IMR-90 (cell line): Measurements from ENCODE around the gene CADM2. TPM values are rescaled to one million over a fixed set of nuclear protein-coding genes. Genes with fewer than 3 reads are reported as not detected.

Experiments
- ATAC-seq: fragments of 200-7000 bp; cut with Tn5 transposase; 2 replicates; pipeline ENCODE4 v1.9.1; 2020; ENCODE audit warnings: low read depth, mild to moderate bottlenecking, moderate library complexity
- BruUV-seq: library from RNA; stranded (reverse); fragments of 400-500 nt; replicated peaks from 2 replicates; lab custom pipeline; 2021; lab: Mats Ljungman, UMichigan
- CTCF ChIA-PET: fragments of 300-600 bp; formaldehyde crosslinking; extraction: SDS; loops from one replicate; lab custom pipeline; 2021; ENCODE audit warnings: antibody characterized with exemption; lab: Yijun Ruan, JAX
- POLR2A ChIA-PET: fragments of 300-600 bp; sonication (Branson Sonifier 250); formaldehyde crosslinking; loops from one replicate; lab custom pipeline; 2022; ENCODE audit warnings: antibody characterized with exemption; ENCODE audit not compliant: unreplicated experiment; lab: Charles Lee
- DNase-seq: peaks from one replicate; pipeline ENCODE4 v3.0.0; 2013
- H2AFZ ChIP-seq: replicated peaks from 2 replicates; pipeline ENCODE3; 2013; ENCODE audit warnings: low read length, mild to moderate bottlenecking; ENCODE audit not compliant: poor library complexity
- H2AK5ac ChIP-seq: 2 replicates; pipeline ENCODE4 v1.6.1; 2013; ENCODE audit warnings: low read depth, low read length, inconsistent platforms
- H2AK9ac ChIP-seq: replicated peaks from 2 replicates; pipeline ENCODE3; 2013; ENCODE audit warnings: mild to moderate bottlenecking, low read depth, low read length, moderate library complexity; ENCODE audit not compliant: poor library complexity
- H2BK120ac ChIP-seq: 2 replicates; pipeline ENCODE4 v1.6.1; 2013; ENCODE audit warnings: low read depth, low read length, inconsistent platforms
- H2BK15ac ChIP-seq: 3 replicates; pipeline ENCODE4 v1.6.1; 2013; ENCODE audit warnings: low read depth, low read length, inconsistent platforms
- H2BK20ac ChIP-seq: 2 replicates; pipeline ENCODE4 v1.6.1; 2013; ENCODE audit warnings: low read depth, mild to moderate bottlenecking, inconsistent platforms, low read length, moderate library complexity
- H2BK5ac ChIP-seq: 2 replicates; pipeline ENCODE4 v1.6.1; 2013; ENCODE audit warnings: mild to moderate bottlenecking, low read depth, low read length, inconsistent platforms; ENCODE audit not compliant: poor library complexity, severe bottlenecking
- H3K14ac ChIP-seq: replicated peaks from 2 replicates; pipeline ENCODE4 v1.6.1; 2013; ENCODE audit warnings: low read depth, low read length, inconsistent platforms
- H3K18ac ChIP-seq: 2 replicates; pipeline ENCODE4 v1.6.1; 2013; ENCODE audit warnings: low read depth, low read length, control low read depth
- H3K23ac ChIP-seq: 2 replicates; pipeline ENCODE4 v1.6.1; 2013; ENCODE audit warnings: low read depth, low read length, inconsistent platforms
- H3K27ac ChIP-seq: 2 replicates; pipeline ENCODE4 v1.5.1; 2013; ENCODE audit warnings: mild to moderate bottlenecking, control low read depth, low read length; ENCODE audit not compliant: insufficient read depth
- H3K27me3 ChIP-seq: 2 replicates; pipeline ENCODE4 v1.6.1; 2013; ENCODE audit warnings: low read length; ENCODE audit not compliant: control insufficient read depth, insufficient read depth
- H3K36me3 ChIP-seq: 2 replicates; pipeline ENCODE4 v1.6.1; 2013; ENCODE audit warnings: low read length, mixed read lengths; ENCODE audit not compliant: control insufficient read depth, insufficient read depth
- H3K4ac ChIP-seq: 2 replicates; pipeline ENCODE4 v1.6.1; 2013; ENCODE audit warnings: low read depth, low read length, inconsistent platforms
- H3K4me1 ChIP-seq: 2 replicates; pipeline ENCODE4 v1.6.1; 2013; ENCODE audit warnings: low read length, mixed read lengths; ENCODE audit not compliant: control insufficient read depth, insufficient read depth
- H3K4me2 ChIP-seq: 2 replicates; pipeline ENCODE4 v1.6.1; 2013; ENCODE audit warnings: low read depth, mild to moderate bottlenecking, control low read depth, low read length, moderate library complexity
- H3K4me3 ChIP-seq: 2 replicates; pipeline ENCODE4 v1.5.1; 2013; ENCODE audit warnings: low read depth, mild to moderate bottlenecking, control low read depth, low read length, moderate library complexity; ENCODE audit not compliant: insufficient read depth
- H3K56ac ChIP-seq: 2 replicates; pipeline ENCODE4 v1.6.1; 2013; ENCODE audit warnings: low read length, inconsistent platforms; ENCODE audit not compliant: insufficient read depth; ENCODE audit errors: extremely low read depth
- H3K79me1 ChIP-seq, 2 experiments: 2 replicates each; pipeline ENCODE4 v1.6.1; 2013; ENCODE audit warnings: low read length in 2 of 2, inconsistent platforms in 1 of 2, low read depth in 1 of 2
- H3K9ac ChIP-seq: 2 replicates; pipeline ENCODE4 v1.6.1; 2013; ENCODE audit warnings: low read depth, low read length, control low read depth
- H3K9me1 ChIP-seq: 2 replicates; pipeline ENCODE4 v1.6.1; 2013; ENCODE audit warnings: low read length, inconsistent platforms; ENCODE audit not compliant: insufficient read depth
- H3K9me3 ChIP-seq: 2 replicates; pipeline ENCODE4 v1.6.1; 2013; ENCODE audit warnings: low read length; ENCODE audit not compliant: control insufficient read depth, insufficient read depth
- H4K20me1 ChIP-seq: 2 replicates; pipeline ENCODE4 v1.6.1; 2013; ENCODE audit warnings: low read length, inconsistent platforms; ENCODE audit not compliant: insufficient read depth
- H4K5ac ChIP-seq: 2 replicates; pipeline ENCODE4 v1.6.1; 2013; ENCODE audit warnings: mild to moderate bottlenecking, low read depth, low read length, control low read depth
- H4K8ac ChIP-seq, 2 experiments: 2 replicates each; pipeline ENCODE4 v1.6.1; 2013; ENCODE audit warnings: low read depth in 2 of 2, low read length in 2 of 2, control low read depth in 1 of 2, inconsistent platforms in 1 of 2
- H4K91ac ChIP-seq: 2 replicates; pipeline ENCODE4 v1.6.1; 2013; ENCODE audit warnings: low read depth, low read length, inconsistent platforms; ENCODE audit not compliant: insufficient read depth
- BHLHE40 ChIP-seq: fragments of 150-350 bp; IDR thresholded peaks from 2 replicates; pipeline ENCODE4 v1.6.1; 2016; ENCODE audit warnings: mild to moderate bottlenecking, low read depth, low read length
- CEBPB ChIP-seq: IDR thresholded peaks from 2 replicates; pipeline ENCODE4 v1.6.1; 2012; ENCODE audit warnings: low read depth, low read length, improper control_type of control experiment
- CHD1 ChIP-seq: IDR thresholded peaks from 2 replicates; pipeline ENCODE4 v1.6.1; 2012; ENCODE audit warnings: low read depth, low read length, improper control_type of control experiment
- FOS ChIP-seq: fragments of 150-350 bp; IDR thresholded peaks from 2 replicates; pipeline ENCODE4 v1.6.1; 2016; ENCODE audit warnings: low read depth, low read length
- MAFK ChIP-seq: IDR thresholded peaks from 2 replicates; pipeline ENCODE4 v1.6.1; 2012; ENCODE audit warnings: low read depth, low read length, improper control_type of control experiment
- MAZ ChIP-seq: IDR thresholded peaks from 2 replicates; pipeline ENCODE4 v1.6.1; 2012; ENCODE audit warnings: low read depth, mild to moderate bottlenecking, low read length, improper control_type of control experiment, moderate library complexity, borderline replicate concordance
- MXI1 ChIP-seq: IDR thresholded peaks from 2 replicates; pipeline ENCODE4 v1.6.1; 2012; ENCODE audit warnings: low read depth, mild to moderate bottlenecking, low read length, moderate library complexity, borderline replicate concordance
- NFE2L2 ChIP-seq: fragments of 150-350 bp; IDR thresholded peaks from 2 replicates; pipeline ENCODE4 v1.6.1; 2016; ENCODE audit warnings: low read depth, mild to moderate bottlenecking, low read length
- POLR2A ChIP-seq: IDR thresholded peaks from 2 replicates; pipeline ENCODE4 v1.6.1; 2012; ENCODE audit warnings: mild to moderate bottlenecking, low read depth, low read length
- RAD21 ChIP-seq: IDR thresholded peaks from 2 replicates; pipeline ENCODE4 v1.6.1; 2012; ENCODE audit warnings: low read length, improper control_type of control experiment
- RCOR1 ChIP-seq: IDR thresholded peaks from 2 replicates; pipeline ENCODE4 v1.6.1; 2012; ENCODE audit warnings: mild to moderate bottlenecking, low read length, improper control_type of control experiment; ENCODE audit not compliant: insufficient replicate concordance
- RFX5 ChIP-seq: IDR thresholded peaks from 2 replicates; pipeline ENCODE4 v1.8.0; 2012; ENCODE audit warnings: low read depth, mild to moderate bottlenecking, low read length, moderate library complexity
- SMC3 ChIP-seq: fragments of 150-350 bp; IDR thresholded peaks from 2 replicates; pipeline ENCODE4 v1.6.1; 2016; ENCODE audit warnings: low read depth, mild to moderate bottlenecking, antibody characterized with exemption, low read length, moderate library complexity
- WGBS, 2 experiments: methylation state at CpG; one replicate each; pipeline versions ENCODE4 v1.1.5 to v1.1.7; 2013; ENCODE audit warnings: missing lambda C conversion rate in 2 of 2; ENCODE audit not compliant: insufficient read length in 1 of 2; ENCODE audit errors: extremely low coverage in 2 of 2; 5-methylcytosine and 5-hydroxymethylcytosine counted together
- dilution Hi-C: fragments of 300-500 bp; cut with HindIII; formaldehyde crosslinking; loops from one replicate; pipeline ENCODE4 v1.14.3; 2018; ENCODE audit warnings: low sequenced_read_pairs; ENCODE audit not compliant: unreplicated experiment
- in situ Hi-C: fragments of 300-500 bp; cut with MboI; formaldehyde crosslinking; loops from 3 replicates; pipeline ENCODE4 v1.14.3; 2019; ENCODE audit warnings: low sequenced_read_pairs, inconsistent platforms, mixed read lengths
- intact Hi-C: fragments of 100-400 bp; cut with micrococcal nuclease; formaldehyde crosslinking; loops from 2 replicates; pipeline ENCODE4 v1.10.0; 2022
- polyA plus RNA-seq, 3 experiments: library from polyadenylated mRNA; depleted of rRNA; stranded (reverse); fragments of >200 nt; gene quantifications; 2 replicates each; pipeline ENCODE4 v1.2.3, GENCODE V29; 2012; ENCODE audit warnings: low replicate concordance in 1 of 3
- total RNA-seq: library from RNA; depleted of rRNA; stranded (reverse); fragments of >200 nt; gene quantifications from 2 replicates; pipeline ENCODE4 v1.2.3, GENCODE V29; 2012
- TF ChIP-seq, protein P1 (sequence below): fragments of 150-350 bp; IDR thresholded peaks from 2 replicates; pipeline ENCODE4 v1.6.1; 2016; ENCODE audit warnings: low read depth, mild to moderate bottlenecking, low read length, moderate library complexity, borderline replicate concordance
- TF ChIP-seq, protein P2 (sequence below): conservative IDR thresholded peaks from 2 replicates; pipeline ENCODE4 v1.5.1; 2012; ENCODE audit warnings: mild to moderate bottlenecking, low read depth, low read length, improper control_type of control experiment

The CADM2 gene
- total and polyA plus RNA-seq, 2 of the 4 experiments (the other 2 are of a cell fraction) = not detected

GRCh38 chr3:85167576-85167975, 208.8 kb downstream of the CADM2 start:
- Histone ChIP-seq H3K79me1 (no peaks in the 10 kb centered on the region), H2BK5ac (no peak overlapping the region), H4K8ac (no peak overlapping the region), H3K23ac (no peak overlapping the region), H4K91ac (no peak overlapping the region), H3K4ac (no peak overlapping the region), H3K4me1 (no peaks in the 10 kb centered on the region), H4K20me1 (no peaks in the 10 kb centered on the region), H2AK9ac (no peak overlapping the region), H4K5ac (no peak overlapping the region), H2BK20ac (no peak overlapping the region), H3K4me2 (no peak overlapping the region), H2BK15ac (no peak overlapping the region), H2AFZ (no peak overlapping the region), H3K27me3 (no peaks in the 10 kb centered on the region), H3K4me3 (no peak overlapping the region), H2BK120ac (no peak overlapping the region), H3K56ac (no peak overlapping the region), H3K36me3 (no peaks in the 10 kb centered on the region), H3K18ac (no peak overlapping the region), H3K9me1 (no peaks in the 10 kb centered on the region), H2AK5ac (no peak overlapping the region), H3K9me3 (no peaks in the 10 kb centered on the region), H3K14ac (no peak overlapping the region), H3K27ac (no peak overlapping the region), H3K9ac (no peak overlapping the region)
- ChIA-PET POLR2A (no interaction called here), CTCF (interaction anchor here (0.7 kb wide), 1 partner anchor 21 kb away, joined by 3 read pairs; no protein-coding TSS in a partner anchor)
- in situ Hi-C loops (no loop called here), dilution Hi-C loops (no loop called here), intact Hi-C loops (no loop called here)
- DNase-seq = no peak
- 100% methylated on average over 1 of the region's 1 CpG; no CpG with 5 or more reads in 1 of the 2 experiments for WGBS, 2 experiments
- TF ChIP-seq CHD1 = no peak
- no peak for TF ChIP-seq MXI1
- no peak for TF ChIP-seq CEBPB
- no peak for TF ChIP-seq NFE2L2
- TF ChIP-seq FOS = no peak
- TF ChIP-seq MAZ = no peak
- TF ChIP-seq, protein P1, sequence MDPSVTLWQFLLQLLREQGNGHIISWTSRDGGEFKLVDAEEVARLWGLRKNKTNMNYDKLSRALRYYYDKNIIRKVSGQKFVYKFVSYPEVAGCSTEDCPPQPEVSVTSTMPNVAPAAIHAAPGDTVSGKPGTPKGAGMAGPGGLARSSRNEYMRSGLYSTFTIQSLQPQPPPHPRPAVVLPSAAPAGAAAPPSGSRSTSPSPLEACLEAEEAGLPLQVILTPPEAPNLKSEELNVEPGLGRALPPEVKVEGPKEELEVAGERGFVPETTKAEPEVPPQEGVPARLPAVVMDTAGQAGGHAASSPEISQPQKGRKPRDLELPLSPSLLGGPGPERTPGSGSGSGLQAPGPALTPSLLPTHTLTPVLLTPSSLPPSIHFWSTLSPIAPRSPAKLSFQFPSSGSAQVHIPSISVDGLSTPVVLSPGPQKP = no peak
- TF ChIP-seq BHLHE40 = no peak
- no peak for TF ChIP-seq POLR2A
- no peak for TF ChIP-seq RAD21
- no peak; the same call in 1 of the 2 replicates for TF ChIP-seq MAFK
- TF ChIP-seq SMC3 = no peak
- no peak for TF ChIP-seq RCOR1
- TF ChIP-seq, protein P2, sequence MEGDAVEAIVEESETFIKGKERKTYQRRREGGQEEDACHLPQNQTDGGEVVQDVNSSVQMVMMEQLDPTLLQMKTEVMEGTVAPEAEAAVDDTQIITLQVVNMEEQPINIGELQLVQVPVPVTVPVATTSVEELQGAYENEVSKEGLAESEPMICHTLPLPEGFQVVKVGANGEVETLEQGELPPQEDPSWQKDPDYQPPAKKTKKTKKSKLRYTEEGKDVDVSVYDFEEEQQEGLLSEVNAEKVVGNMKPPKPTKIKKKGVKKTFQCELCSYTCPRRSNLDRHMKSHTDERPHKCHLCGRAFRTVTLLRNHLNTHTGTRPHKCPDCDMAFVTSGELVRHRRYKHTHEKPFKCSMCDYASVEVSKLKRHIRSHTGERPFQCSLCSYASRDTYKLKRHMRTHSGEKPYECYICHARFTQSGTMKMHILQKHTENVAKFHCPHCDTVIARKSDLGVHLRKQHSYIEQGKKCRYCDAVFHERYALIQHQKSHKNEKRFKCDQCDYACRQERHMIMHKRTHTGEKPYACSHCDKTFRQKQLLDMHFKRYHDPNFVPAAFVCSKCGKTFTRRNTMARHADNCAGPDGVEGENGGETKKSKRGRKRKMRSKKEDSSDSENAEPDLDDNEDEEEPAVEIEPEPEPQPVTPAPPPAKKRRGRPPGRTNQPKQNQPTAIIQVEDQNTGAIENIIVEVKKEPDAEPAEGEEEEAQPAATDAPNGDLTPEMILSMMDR = no peak
- TF ChIP-seq RFX5 = no peak
- no peak for ATAC-seq
- no TSS peak for BruUV-seq
